Mucosa of rectum (tissue), 2 donors: ENCODE measurements around the gene NINJ1.
A peak's percentile ranks its signal among the peaks of the same experiment; 100 is the strongest.
"Not testable (repeated sequence)": the region's sequence is repeated elsewhere in the genome, so short reads cannot be mapped to it uniquely, and the experiment has no call there.

Source experiments
- H3K27ac ChIP-seq, 2 donors: one replicate each; pipeline ENCODE4 v1.7.0; 2013; ENCODE audit warnings: inconsistent platforms in 2 of 2, low read depth in 2 of 2, low read length in 2 of 2
- H3K27me3 ChIP-seq, 2 donors: one replicate each; pipeline ENCODE4 v1.7.0; 2013; ENCODE audit warnings: low read length in 2 of 2; ENCODE audit not compliant: control insufficient read depth in 2 of 2, insufficient read depth in 2 of 2
- H3K36me3 ChIP-seq, 2 donors: one replicate each; pipeline ENCODE4 v1.7.0; 2013; ENCODE audit warnings: low read length in 2 of 2; ENCODE audit not compliant: control insufficient read depth in 2 of 2, insufficient read depth in 2 of 2
- H3K4me1 ChIP-seq, 2 donors: one replicate each; pipeline ENCODE4 v1.7.0; 2013; ENCODE audit warnings: low read length in 2 of 2, mild to moderate bottlenecking in 1 of 2; ENCODE audit not compliant: control insufficient read depth in 2 of 2, insufficient read depth in 2 of 2
- H3K4me3 ChIP-seq, 2 donors: one replicate each; pipeline ENCODE4 v1.7.0; 2013; ENCODE audit warnings: low read length in 2 of 2
- H3K9ac ChIP-seq, 2 donors: one replicate each; pipeline ENCODE4 v1.7.0; 2013; ENCODE audit warnings: low read length in 2 of 2, low read depth in 1 of 2, mild to moderate bottlenecking in 1 of 2
- H3K9me3 ChIP-seq, 2 donors: one replicate each; pipeline ENCODE4 v1.7.0; 2013; ENCODE audit warnings: low read length in 2 of 2; ENCODE audit not compliant: control insufficient read depth in 2 of 2
- donor health status: healthy.
- donor health status: Normal muscosa, but diverticular disease.

Gene NINJ1

DNA sequence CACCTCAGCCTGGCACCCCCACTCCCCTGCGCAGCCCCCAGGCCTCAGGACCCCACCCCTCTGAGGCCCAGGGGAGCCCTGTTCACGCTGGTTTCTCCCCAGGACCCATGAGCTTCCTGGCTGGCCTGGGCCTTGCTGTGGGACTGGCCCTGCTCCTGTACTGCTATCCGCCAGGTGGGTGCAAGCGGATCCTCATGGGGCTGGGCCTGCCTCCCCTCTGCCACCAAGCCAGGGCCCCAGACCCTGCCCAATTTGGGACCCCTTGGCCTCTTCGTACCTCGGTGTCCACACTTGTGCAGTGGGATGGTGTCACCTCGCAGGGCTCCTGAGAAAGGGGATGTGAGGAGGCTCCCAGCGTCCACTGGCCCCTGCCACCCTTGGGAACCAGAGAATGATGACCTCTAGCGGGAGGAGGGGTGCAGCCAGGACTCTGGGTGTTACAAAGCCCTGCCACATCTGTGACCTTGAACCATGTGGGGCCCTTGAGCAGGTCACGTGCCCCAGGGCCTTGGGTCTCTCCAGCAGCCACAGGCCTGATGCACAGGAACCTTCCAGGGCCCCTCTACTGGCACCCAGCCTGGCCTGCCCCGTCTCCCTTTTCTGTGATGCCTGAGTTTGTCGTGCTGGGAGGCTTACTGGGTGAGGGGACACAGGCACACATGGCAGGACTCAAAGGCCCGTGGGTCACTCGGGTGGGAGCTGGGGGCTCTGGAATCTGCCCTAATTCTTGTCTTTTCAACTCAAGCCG lies 21.8 kb downstream of the NINJ1 start:
- H3K9ac ChIP-seq: no peak overlapping the region
- H3K27me3 ChIP-seq: no peaks in the 10 kb centered on the region
- H3K4me1 ChIP-seq: no peaks in the 10 kb centered on the region
- H3K27ac ChIP-seq: no peak overlapping the region
- no peak overlapping the region for H3K4me3 ChIP-seq
- no peaks in the 10 kb centered on the region for H3K9me3 ChIP-seq
- peaks cover 27 to 40% of the 10 kb centered on the region in 2 donors for H3K36me3 ChIP-seq

- peaks cover 27 to 40% of the 10 kb centered on the region in 2 donors for H3K36me3 ChIP-seq
- no peaks in the 10 kb centered on the region for H3K27me3 ChIP-seq
- H3K9ac ChIP-seq: no peak overlapping the region
- no peak overlapping the region for H3K4me3 ChIP-seq
- H3K27ac ChIP-seq: peak overlapping the region in 1 of 2 donors; percentile 23
- H3K4me1 ChIP-seq: no peaks in the 10 kb centered on the region
- no peaks in the 10 kb centered on the region for H3K9me3 ChIP-seq
These were observed 22.5 kb downstream of the NINJ1 start for GRCh38 chr9:93111371-93112115.

GRCh38 chr9:93111001-93111370 lies 23.1 kb downstream of the NINJ1 start:
- no peak overlapping the region for H3K27ac ChIP-seq
- H3K9me3 ChIP-seq: no peaks in the 10 kb centered on the region
- no peak overlapping the region for H3K4me3 ChIP-seq
- no peaks in the 10 kb centered on the region for H3K27me3 ChIP-seq
- no peaks in the 10 kb centered on the region for H3K4me1 ChIP-seq
- H3K9ac ChIP-seq: no peak overlapping the region
- peaks cover 27 to 40% of the 10 kb centered on the region in 2 donors for H3K36me3 ChIP-seq

DNA sequence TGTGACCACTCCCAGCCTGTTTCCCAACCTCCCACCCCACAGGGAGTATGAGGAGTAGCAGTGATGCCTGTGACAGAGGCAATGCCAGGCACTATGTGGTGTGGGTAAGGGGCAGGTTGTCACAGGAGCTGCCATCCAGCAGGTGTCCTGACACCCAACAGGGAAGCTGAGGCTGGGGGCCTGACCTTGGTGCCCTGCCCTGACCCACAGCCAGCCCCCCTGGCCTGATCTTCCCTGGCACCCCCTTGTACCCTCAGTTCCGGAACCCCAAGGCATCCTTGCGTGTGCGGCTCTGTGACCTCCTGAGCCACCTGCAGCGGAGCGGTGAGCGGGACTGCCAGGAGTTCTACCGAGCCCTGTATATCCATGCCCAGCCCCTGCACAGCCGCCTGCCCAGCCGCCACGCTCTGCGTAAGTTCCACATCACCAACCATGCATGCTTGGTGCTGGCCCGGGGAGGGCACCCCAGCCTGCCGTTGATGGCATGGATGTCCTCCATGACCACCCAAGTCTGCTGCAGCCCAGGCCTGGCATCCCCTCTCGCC lies 23.7 kb downstream of the NINJ1 start:
- no peaks in the 10 kb centered on the region for H3K27me3 ChIP-seq
- H3K9me3 ChIP-seq: no peaks in the 10 kb centered on the region
- H3K4me3 ChIP-seq: no peak overlapping the region
- no peak overlapping the region for H3K27ac ChIP-seq
- H3K9ac ChIP-seq: no peak overlapping the region
- H3K4me1 ChIP-seq: no peaks in the 10 kb centered on the region
- H3K36me3 ChIP-seq: peaks cover 27 to 40% of the 10 kb centered on the region in 2 donors

DNA sequence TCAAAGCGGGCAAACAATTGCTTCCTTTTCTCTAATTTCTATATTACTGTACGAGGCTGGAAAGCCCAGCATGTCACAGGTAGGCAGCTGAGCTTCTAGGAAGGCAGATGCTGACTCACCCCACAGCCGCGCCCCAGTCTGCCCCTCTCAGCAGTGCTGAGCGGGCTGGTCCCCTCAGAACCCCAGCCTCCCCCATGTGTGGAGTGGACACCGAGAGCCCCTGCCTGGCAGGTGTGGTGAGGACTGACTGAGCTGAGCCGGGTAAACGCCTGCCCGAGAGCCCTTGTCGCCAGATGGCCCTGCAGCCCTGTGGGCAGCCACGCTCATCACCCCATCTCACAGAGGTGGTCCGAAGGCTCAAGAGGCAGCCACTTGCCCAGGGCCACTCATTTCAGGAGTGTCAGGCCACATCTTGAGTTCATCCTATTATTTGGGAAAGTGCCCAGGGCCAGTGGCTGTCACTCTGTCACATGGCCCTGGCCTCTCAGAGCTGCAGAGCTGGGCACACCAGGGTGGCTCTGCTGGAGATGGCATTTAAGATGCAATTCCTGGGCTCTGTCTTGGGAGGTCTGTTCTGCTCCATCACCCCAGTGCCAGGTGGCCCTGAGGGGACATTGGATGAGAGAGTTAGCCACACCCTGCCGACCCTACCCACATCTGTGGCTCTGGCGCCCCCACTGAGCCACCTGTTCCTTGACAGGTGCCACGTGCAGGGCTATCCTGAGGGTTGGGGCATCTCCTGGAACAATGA lies 25.6 kb downstream of the NINJ1 start:
- Histone ChIP-seq H3K4me1 (no peaks in the 10 kb centered on the region), H3K9ac (no peak overlapping the region), H3K4me3 (no peak overlapping the region), H3K9me3 (peaks cover 0 to 5% of the 10 kb centered on the region in 2 donors), H3K27me3 (no peaks in the 10 kb centered on the region), H3K27ac (no peak overlapping the region), H3K36me3 (peaks cover 25 to 36% of the 10 kb centered on the region in 2 donors)

DNA sequence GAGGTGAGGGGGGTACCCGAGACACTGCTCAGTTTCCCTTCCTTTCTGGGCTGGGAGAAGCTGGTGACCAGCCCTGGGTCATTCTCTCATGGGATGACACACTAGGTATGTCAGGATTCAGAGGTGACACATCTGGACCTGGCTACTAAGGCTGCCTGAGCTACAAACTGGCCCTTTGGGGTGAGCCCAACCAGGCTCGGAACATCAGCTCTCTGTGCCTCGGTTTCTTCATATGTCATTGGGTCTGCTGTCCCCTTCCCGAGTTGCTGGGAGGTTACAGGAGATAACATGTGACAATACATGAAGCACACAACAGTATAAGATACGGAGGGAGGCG lies 26.3 kb downstream of the NINJ1 start:
- H3K36me3 ChIP-seq: peaks cover 22 to 33% of the 10 kb centered on the region in 2 donors
- H3K4me3 ChIP-seq: no peak overlapping the region
- H3K27ac ChIP-seq: no peak overlapping the region
- no peaks in the 10 kb centered on the region for H3K27me3 ChIP-seq
- peaks cover 0 to 5% of the 10 kb centered on the region in 2 donors for H3K9me3 ChIP-seq
- no peak overlapping the region for H3K9ac ChIP-seq
- no peaks in the 10 kb centered on the region for H3K4me1 ChIP-seq

DNA sequence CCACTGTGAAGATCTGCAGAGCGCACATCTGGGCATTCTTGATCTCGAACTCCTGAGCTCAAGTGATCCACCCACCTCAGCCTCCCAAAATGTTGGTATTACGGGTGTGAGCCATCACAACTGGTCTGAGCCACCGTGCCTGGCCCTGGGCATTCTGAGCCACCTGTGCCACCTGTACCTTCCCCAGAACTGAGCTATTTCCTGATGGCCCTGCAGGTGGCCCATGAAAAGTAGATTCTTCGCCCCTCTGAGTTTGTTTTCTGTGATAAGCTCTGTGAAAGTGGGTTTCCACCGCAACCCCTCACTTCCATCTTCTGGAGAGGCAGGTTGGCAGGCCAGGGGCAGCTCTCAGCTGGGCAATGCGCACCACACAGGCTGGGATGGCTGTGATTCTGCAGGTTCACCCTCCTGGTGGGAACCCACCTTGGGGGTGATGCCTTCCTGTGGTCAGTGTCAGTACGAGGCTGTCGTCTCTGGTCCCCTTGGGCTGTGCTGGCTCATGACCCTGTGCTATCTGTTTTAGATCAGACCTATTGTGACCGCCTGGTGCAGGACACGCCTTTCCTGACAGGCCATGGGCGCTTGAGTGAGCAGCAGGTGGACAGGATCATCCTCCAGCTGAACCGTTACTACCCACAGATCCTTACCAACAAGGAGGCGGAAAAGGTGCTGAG lies 26.8 kb downstream of the NINJ1 start:
- Histone ChIP-seq H3K9ac (no peak overlapping the region), H3K27ac (no peak overlapping the region), H3K27me3 (no peaks in the 10 kb centered on the region), H3K36me3 (peaks cover 22 to 33% of the 10 kb centered on the region in 2 donors), H3K9me3 (peaks cover 0 to 5% of the 10 kb centered on the region in 2 donors), H3K4me1 (no peaks in the 10 kb centered on the region), H3K4me3 (no peak overlapping the region)

GRCh38 chr9:93105620-93106019 lies 28.4 kb downstream of the NINJ1 start:
- Histone ChIP-seq H3K27me3 (no peaks in the 10 kb centered on the region), H3K4me3 (no peak overlapping the region), H3K36me3 (peaks cover 10 to 21% of the 10 kb centered on the region in 2 donors), H3K27ac (no peak overlapping the region), H3K9ac (no peak overlapping the region), H3K4me1 (no peaks in the 10 kb centered on the region), H3K9me3 (peaks cover 0 to 5% of the 10 kb centered on the region in 2 donors)

DNA sequence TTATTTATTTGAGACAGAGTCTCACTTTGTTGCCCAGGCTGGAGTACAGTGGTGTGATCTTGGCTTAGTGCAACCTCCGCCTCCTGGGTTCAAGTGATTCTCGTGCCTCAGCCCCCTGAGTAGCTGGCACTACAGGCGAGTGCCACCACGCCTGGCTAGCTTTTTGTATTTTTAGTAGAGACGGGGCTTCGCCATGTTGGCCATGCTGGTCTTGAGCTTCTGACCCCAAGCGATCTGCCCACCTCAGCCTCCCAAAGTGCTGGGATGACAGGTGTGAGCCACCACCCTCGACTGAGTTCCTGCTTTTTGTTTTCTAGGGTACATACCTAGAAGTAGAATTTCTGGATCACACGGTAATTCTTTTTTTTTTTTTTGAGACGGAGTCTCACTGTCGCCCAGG lies 33.0 kb downstream of the NINJ1 start:
- not testable (repeated sequence) for H3K36me3 ChIP-seq, H3K27me3 ChIP-seq, H3K9ac ChIP-seq, H3K27ac ChIP-seq, H3K9me3 ChIP-seq, H3K4me3 ChIP-seq
- peaks cover 28 to 29% of the 10 kb centered on the region in 2 donors for H3K4me1 ChIP-seq
